HG03135 (cell line): ENCODE data around the gene GEMIN5.

Source experiments
- ATAC-seq: cut with Tn5 transposase; IDR thresholded peaks from one replicate; pipeline ENCODE4 v1.9.1; 2021; ENCODE audit warnings: mild to moderate bottlenecking, moderate library complexity; ENCODE audit not compliant: unreplicated experiment

GEMIN5 gene

DNA sequence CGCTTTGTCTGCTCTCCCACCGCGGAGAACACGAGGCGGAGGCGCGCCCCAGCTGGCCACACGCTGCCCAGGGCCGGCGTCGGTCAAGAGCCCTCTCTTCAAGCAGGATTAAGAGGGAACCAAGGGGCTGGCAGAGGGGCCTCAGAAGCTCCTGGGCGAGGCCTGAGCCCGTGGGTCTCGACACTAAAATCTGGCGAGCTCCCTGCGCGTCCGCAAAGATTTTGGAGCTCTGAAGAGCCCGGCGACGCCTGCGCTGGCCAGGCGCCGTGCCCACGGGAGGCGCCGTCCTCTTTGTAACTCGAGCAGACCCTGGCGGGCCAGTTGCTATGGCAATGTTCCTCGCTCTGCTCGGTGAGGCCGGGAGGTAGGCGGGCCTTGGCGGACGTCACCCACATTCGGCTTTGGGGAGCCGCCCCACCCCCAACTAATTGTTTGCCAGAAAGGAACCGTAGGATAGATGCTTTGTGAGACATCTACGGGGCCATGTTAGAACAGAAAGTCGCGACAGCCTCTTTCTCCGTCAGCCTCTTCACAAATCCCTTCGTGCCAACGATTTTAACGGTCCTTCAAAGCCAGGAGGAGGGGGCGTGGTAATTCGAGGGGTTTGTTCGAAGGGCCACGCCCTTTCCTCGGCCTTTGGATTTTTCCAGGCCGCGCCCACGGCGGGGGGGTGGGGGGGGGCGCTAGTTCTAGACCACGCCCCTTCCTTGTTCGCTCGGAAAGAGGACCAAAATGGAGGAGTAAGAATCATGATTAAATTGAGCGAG is 80.3 kb downstream of the GEMIN5 start:
- ATAC-seq, result peak; percentile 56

DNA sequence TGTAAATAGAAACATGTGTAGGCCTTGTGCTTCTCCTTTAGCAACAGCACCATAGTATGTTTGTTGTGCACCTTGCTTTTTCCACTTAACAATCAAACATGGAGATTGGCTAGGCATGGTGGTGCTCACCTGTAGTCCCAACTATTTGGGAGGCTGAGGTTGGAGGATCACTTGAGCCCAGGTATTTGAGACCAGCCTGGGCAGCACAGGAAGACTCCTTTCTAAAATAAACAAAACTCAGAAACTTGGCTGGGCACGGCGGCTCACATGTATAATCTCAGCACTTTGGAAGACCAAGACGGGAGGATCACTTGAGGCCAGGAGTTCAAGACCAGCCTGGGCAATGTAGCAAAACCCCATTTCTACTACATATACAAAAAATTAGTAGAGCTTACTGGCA is 86.7 kb downstream of the GEMIN5 start:
- ATAC-seq, result no peak

DNA sequence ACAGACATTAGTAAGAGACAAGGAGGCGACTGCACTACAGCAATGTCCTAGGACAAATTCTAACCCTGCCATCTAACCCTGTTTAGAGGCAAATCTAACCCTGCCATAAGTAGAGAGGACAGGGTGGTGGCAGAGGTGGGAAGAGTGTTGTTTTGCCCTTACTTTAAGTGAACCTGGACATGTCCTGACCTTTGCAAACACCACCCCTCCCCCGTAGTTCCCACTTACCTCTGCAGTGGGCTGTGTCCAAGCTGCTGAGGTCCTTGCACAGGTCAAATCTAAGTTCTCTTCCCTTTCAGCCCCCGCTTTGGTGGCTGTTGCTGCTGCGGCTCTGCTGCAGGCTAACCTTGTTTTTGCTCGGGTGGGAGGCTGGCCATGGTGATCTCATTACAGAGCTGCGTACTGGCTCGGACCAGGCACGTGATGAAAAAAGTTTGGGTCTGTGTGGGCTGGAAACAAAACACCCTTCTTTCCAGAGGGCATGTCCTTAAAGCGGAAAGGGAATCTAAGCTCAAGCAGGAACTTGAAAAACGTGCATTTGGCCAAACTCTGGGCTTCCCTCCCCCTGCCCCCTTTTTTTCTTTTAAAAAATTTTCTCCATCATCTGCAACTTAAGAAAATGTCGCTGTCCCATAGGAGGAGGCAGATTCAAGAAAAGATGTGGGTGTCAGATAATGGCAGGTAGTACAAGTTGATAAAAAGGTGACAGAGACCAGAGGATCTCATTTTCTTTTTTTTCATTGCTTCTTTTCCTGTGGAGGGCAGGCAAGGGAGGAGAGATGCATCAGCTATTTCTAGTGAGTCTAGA is 87.6 kb downstream of the GEMIN5 start, which contains the start of gene FAXDC2:
FAXDC2 (minus strand) TSS at position 349 of the 808 bp plus-strand sequence. CDS start 12,425 bp downstream, outside the sequence.
- no peak for ATAC-seq

DNA sequence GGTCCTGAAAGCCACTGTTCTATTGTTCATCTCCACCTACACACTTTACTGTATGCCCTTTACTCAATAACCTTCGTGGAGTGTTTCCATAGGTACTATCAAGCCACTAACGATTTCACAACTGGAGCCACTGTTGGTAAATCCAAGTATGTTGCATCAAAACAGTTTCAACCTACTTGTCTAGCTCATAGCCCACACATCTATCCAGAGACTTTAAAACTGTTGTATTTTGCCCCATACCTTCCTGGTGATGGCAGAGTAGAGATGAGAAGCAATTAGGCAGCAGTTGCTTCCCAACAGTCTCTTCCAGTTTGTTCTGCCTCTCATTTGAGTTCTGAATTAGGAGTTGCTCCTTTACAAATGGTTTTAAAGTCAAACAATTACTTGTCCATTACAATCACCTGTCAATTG is 88.2 kb downstream of the GEMIN5 start:
- ATAC-seq, result no peak

DNA sequence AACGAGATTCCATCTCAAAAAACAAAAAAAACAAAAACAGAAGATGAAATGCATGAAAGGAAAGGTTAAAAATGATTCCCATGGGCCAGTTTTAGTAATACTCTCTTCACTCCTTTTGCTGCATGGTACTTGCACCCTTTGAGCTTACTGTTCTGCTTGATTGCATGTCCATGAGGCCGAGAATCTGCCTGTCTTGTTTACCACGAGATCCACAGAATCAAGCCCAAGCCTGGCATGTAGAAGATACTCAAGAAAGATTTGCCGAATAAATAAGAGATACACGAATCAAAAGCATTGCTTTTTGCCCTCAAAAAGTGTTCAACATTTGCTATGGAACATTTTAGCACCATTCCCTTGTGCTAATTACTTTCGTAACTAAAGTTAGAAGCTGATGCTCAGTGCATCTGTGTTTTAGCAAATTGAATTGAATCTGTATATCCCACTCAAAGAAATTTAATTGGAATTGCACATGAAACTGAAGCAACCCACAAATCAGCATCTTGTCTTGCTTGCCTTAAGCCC is 88.7 kb downstream of the GEMIN5 start:
- no peak for ATAC-seq

DNA sequence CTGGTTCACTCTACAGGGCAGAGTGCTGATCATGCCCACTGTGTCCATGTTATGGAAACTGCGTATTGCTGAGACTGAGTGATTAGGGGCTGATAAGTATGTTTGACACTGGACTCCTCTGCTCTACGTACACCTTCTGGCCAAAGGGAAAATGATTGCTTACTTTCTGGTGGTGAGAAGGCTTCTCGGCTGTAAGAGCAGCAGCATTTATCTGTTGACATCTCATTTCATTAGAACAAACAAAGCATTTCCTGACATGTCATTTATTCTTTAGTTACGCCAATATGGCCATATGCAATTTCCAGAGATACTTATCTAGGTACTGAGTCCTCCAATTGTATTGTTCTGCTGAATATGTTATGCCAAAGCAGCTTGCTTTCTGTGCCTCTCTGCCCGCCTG is 93.2 kb downstream of the GEMIN5 start:
- no peak for ATAC-seq

DNA sequence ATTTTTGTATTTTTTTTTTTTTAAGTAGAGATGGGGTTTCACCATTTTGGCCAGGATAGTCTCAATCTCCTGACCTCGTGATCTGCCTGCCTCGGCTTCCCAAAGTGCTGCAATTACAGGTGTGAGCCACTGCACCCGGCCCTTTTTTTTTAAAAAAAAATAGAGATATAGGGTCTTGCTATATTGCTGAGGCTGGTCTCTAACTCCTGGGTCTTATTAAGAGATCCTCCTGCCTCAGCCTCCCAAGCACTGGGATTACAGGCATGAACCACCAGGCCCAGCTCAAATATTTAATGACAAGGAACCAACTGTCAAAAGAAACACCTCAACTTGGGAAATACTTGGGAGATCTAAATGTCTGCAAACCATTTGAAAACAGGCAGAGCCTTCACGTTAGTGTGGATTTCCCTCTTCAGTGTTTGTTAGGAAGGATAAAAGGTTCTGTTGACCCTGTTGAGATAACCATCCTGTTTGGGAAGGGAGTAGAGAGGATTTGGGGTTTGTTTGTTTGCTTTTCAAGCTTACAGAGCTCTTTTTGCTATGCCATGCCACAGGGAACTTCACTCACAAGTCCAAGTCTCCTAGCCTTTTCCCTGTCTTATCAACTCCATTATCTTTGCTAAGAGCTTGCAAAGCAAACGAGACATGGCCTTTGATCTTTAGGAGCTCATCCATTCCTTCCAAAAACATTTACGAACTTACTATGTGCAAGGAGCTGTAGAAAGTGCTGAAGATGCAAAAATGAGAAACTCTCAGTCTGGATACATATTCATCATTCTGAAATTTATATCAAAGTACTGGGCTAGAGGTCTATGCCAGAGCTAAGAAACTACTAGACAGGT is 95.1 kb downstream of the GEMIN5 start:
- no peak for ATAC-seq

DNA sequence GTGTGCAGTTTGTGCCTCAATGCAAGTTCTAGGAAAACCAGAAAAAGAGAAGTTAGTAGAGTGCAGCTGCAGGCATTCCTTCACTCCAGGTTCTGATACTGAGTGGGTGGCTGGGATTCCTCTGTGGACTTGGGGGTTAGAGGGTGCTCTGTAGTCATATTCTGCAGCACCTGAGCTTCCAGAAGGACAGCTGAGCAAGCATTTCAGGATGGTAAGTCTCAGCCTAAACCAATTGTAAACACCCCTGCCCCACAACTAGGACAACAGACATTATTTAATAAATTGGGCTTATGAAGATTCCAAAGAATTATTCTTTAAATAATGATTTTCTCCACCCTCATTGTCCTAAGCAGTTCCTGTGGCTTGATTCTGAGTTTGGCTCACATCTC is 96.7 kb downstream of the GEMIN5 start:
- no peak for ATAC-seq

DNA sequence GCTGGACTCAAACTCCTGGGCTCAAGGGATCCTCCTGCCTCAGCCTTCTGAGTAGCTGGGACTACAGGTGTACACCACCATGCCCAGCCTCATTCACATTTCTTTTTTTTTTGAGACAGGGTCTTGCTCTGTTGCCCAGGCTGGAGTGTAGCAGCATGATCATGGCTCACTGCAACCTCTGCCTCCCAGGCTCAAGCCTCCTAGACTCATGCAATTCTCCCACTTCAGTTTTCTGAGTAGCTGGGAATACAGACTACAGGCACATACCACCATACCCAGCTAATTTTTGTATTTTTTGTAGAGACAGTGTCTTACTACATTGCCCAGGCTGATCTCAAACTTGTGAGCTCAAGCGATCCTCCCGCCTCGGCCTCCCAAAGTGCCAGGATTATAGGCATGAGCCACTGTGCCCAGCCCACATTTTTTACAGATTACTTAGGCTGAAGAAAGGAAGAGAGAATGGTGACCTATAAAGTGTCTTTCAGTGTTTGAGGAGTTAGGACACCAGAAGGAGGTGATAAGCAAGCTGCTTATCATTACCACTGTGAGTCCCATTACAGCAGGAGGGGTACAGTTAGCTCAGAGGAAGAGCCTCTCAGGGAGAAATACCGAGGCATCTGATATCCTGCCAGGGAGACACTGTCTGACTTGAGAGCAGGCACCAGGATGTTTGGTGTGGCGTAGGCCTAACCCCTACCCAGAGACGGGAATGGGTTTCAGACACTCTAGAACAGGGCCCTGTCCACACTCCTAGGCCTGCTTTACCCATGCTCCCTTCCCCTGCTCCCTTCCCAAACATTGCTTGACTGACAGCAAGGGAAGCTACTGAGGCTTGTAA is 97.4 kb downstream of the GEMIN5 start:
- ATAC-seq, result no peak
